Testis (tissue), 2 donors: ENCODE results near the gene CCL1.

Source experiments
- POLR2A ChIP-seq: fragments of 450-650 bp; IDR thresholded peaks from one replicate; pipeline ENCODE4 v1.6.1; 2017; ENCODE audit warnings: antibody characterized with exemption, mild to moderate bottlenecking, moderate library complexity
- TF ChIP-seq, protein P1 (sequence below), 3 experiments: fragments of 450-650 bp in 2 of 3; fragments of 200-600 bp in 1 of 3; sonication (generic) in 1 of 3; IDR thresholded peaks; one replicate each; pipeline ENCODE4 v1.5.1; 2016 to 2019; ENCODE audit warnings: antibody characterized with exemption in 3 of 3, mild to moderate bottlenecking in 2 of 3, moderate library complexity in 1 of 3

DNA sequence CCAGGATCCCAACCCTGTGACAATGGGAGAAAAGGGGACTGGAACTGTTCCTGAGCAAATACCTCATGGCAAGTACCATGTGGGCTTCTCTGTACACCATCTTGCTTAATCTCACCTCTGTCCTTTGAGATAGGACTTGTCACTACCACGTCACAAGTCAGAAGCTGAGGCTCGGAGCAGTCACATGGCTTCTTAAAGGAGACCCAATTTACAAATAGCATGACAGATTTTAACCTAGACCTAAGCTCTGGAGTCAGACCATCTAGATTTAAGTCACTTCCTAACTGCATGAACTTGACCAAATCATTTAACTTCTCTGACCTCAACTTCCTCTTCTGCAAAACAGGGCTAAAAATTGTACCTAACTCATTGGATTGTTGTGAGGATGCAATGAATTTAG, 36.0 kb upstream of the CCL1 start:
- no peak for TF ChIP-seq POLR2A
- TF ChIP-seq, protein P1, sequence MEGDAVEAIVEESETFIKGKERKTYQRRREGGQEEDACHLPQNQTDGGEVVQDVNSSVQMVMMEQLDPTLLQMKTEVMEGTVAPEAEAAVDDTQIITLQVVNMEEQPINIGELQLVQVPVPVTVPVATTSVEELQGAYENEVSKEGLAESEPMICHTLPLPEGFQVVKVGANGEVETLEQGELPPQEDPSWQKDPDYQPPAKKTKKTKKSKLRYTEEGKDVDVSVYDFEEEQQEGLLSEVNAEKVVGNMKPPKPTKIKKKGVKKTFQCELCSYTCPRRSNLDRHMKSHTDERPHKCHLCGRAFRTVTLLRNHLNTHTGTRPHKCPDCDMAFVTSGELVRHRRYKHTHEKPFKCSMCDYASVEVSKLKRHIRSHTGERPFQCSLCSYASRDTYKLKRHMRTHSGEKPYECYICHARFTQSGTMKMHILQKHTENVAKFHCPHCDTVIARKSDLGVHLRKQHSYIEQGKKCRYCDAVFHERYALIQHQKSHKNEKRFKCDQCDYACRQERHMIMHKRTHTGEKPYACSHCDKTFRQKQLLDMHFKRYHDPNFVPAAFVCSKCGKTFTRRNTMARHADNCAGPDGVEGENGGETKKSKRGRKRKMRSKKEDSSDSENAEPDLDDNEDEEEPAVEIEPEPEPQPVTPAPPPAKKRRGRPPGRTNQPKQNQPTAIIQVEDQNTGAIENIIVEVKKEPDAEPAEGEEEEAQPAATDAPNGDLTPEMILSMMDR (IDR thresholded peaks at IDR 0.05), result no peak
